ENCODE results near the gene ACE2.
"Not testable (repeated sequence)": the region's sequence is repeated elsewhere in the genome, so short reads cannot be mapped to it uniquely, and the experiment has no call there.

ACE2 gene

GRCh38 chrX:15600745-15601144 lies at the start of gene ACE2:
Gene ACE2 (minus strand): TSS chrX:15600960. CDS start chrX:15600911, 49 bp downstream.
- DNase-seq: no peak

GRCh38 chrX:15647510-15647909 lies 46.8 kb upstream of the ACE2 start:
- not testable (repeated sequence) for DNase-seq

- DNase-seq: no peak
These were observed 45.8 kb upstream of the ACE2 start for GRCh38 chrX:15646543-15646942.

- no peak for DNase-seq
These were observed 45.3 kb upstream of the ACE2 start for GRCh38 chrX:15646031-15646430.

GRCh38 chrX:15645266-15645665 lies 44.5 kb upstream of the ACE2 start:
- DNase-seq: no peak

GRCh38 chrX:15644560-15644872 lies 43.8 kb upstream of the ACE2 start:
- no peak for DNase-seq

GRCh38 chrX:15643786-15644559 lies 43.2 kb upstream of the ACE2 start:
- no peak for DNase-seq

- DNase-seq: no peak
These were observed 30.9 kb upstream of the ACE2 start for GRCh38 chrX:15631637-15632036.

- DNase-seq: no peak
These were observed 22.3 kb upstream of the ACE2 start for GRCh38 chrX:15623054-15623453.

GRCh38 chrX:15619053-15619755 lies 18.4 kb upstream of the ACE2 start:
- no peak for DNase-seq

GRCh38 chrX:15617111-15617510 lies 16.4 kb upstream of the ACE2 start:
- DNase-seq: no peak

- DNase-seq: no peak
These were observed 15.8 kb upstream of the ACE2 start for GRCh38 chrX:15616531-15616930.

GRCh38 chrX:15607067-15607466 lies 6.3 kb upstream of the ACE2 start:
- DNase-seq: no peak

- no peak for DNase-seq
These were observed 5.4 kb upstream of the ACE2 start for GRCh38 chrX:15606136-15606535.

- DNase-seq: no peak
These were observed 4.5 kb upstream of the ACE2 start for GRCh38 chrX:15605226-15605625.

- DNase-seq: no peak
These were observed 2.0 kb upstream of the ACE2 start for GRCh38 chrX:15602761-15603160.

- no peak for DNase-seq
These were observed 1.2 kb upstream of the ACE2 start for GRCh38 chrX:15601932-15602331.

GRCh38 chrX:15600049-15600448 lies 711 bp downstream of the ACE2 start:
- no peak for DNase-seq

- no peak for DNase-seq
These were observed 1.3 kb downstream of the ACE2 start for GRCh38 chrX:15599461-15599860.

GRCh38 chrX:15598026-15598425 lies 2.7 kb downstream of the ACE2 start:
- DNase-seq: no peak

- no peak for DNase-seq
These were observed 6.4 kb downstream of the ACE2 start for GRCh38 chrX:15594371-15594770.

- DNase-seq: no peak
These were observed 20.7 kb downstream of the ACE2 start for GRCh38 chrX:15579778-15580747.

- DNase-seq: no peak
These were observed 24.7 kb downstream of the ACE2 start for GRCh38 chrX:15576019-15576418.

- no peak for DNase-seq
These were observed 26.7 kb downstream of the ACE2 start for GRCh38 chrX:15574017-15574416.
